Measurements from ENCODE around the gene RYR2. TPM values are rescaled to one million over a fixed set of nuclear protein-coding genes. Genes with fewer than 3 reads are reported as not detected.

Gene RYR2
- total RNA-seq, 2 donors from 2014 or later = 14.2 to 17.1 TPM

DNA sequence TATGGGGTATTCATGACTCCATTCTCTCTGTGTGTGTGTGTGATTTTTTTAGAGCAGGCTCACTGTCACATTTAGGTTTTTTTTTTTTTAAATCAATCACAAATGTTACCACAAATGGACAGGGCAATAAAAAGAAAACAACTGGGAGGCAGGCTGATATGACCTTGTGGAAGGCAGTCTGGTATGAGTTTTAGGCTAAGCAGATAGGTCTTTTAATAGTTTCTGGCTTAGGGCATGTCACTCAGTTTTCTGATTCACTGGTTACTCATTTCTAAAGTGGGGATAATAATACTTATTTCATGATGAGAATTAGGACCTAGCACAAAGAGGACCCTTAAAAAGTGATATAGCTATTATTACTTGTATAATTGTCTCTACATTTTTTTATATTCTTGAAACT, 278.9 kb downstream of the RYR2 start:
- ATAC-seq (no peak), DNase-seq (no peak)
- TF ChIP-seq POLR2A (IDR thresholded peaks at IDR 0.05) = no peak
- TF ChIP-seq, protein P1, sequence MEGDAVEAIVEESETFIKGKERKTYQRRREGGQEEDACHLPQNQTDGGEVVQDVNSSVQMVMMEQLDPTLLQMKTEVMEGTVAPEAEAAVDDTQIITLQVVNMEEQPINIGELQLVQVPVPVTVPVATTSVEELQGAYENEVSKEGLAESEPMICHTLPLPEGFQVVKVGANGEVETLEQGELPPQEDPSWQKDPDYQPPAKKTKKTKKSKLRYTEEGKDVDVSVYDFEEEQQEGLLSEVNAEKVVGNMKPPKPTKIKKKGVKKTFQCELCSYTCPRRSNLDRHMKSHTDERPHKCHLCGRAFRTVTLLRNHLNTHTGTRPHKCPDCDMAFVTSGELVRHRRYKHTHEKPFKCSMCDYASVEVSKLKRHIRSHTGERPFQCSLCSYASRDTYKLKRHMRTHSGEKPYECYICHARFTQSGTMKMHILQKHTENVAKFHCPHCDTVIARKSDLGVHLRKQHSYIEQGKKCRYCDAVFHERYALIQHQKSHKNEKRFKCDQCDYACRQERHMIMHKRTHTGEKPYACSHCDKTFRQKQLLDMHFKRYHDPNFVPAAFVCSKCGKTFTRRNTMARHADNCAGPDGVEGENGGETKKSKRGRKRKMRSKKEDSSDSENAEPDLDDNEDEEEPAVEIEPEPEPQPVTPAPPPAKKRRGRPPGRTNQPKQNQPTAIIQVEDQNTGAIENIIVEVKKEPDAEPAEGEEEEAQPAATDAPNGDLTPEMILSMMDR (IDR thresholded peaks at IDR 0.05) = no peak
- Histone ChIP-seq H3K27me3 (no peaks in the 10 kb centered on the region), H3K4me1 (no peaks in the 10 kb centered on the region), H3K27ac (no peak overlapping the region), H3K4me3 (no peak overlapping the region), H3K36me3 (replicated peaks in 1 of 2; ENCODE audit: insufficient read depth in 1 of 2, low read depth in 2 of 2) (no peaks in the 10 kb centered on the region), H3K9me3 (no peaks in the 10 kb centered on the region)
- intact Hi-C loops (cut with DNase I) = no loop called here

- intact Hi-C loops (cut with DNase I) = no loop called here
- H3K36me3 ChIP-seq (replicated peaks in 1 of 2; ENCODE audit: insufficient read depth in 1 of 2, low read depth in 2 of 2) = no peaks in the 10 kb centered on the region
- H3K9me3 ChIP-seq = no peaks in the 10 kb centered on the region
- 71 to 76% methylated on average over 3 of the region's 3 CpGs for WGBS, 2 donors
- ATAC-seq = no peak
- no peaks in the 10 kb centered on the region for H3K27me3 ChIP-seq
- no peak overlapping the region for H3K4me3 ChIP-seq
- TF ChIP-seq, protein P1 (IDR thresholded peaks at IDR 0.05) = no peak
- TF ChIP-seq POLR2A (IDR thresholded peaks at IDR 0.05) = no peak
- H3K4me1 ChIP-seq = no peaks in the 10 kb centered on the region
- no peak overlapping the region for H3K27ac ChIP-seq
- DNase-seq = no peak
Observed at GRCh38 chr1:237324226-237324625, 282.2 kb downstream of the RYR2 start.

- Histone ChIP-seq H3K27ac (no peak overlapping the region), H3K4me1 (no peaks in the 10 kb centered on the region), H3K27me3 (no peaks in the 10 kb centered on the region), H3K36me3 (replicated peaks in 1 of 2; ENCODE audit: insufficient read depth in 1 of 2, low read depth in 2 of 2) (no peaks in the 10 kb centered on the region), H3K4me3 (no peak overlapping the region), H3K9me3 (no peaks in the 10 kb centered on the region)
- DNase-seq (no peak), ATAC-seq (no peak)
- TF ChIP-seq, protein P1 (IDR thresholded peaks at IDR 0.05) = no peak
- no peak for TF ChIP-seq POLR2A (IDR thresholded peaks at IDR 0.05)
- WGBS, 2 donors = 42 to 44% methylated on average over 3 of the region's 3 CpGs
- intact Hi-C loops (cut with DNase I) = no loop called here
Observed at GRCh38 chr1:237327061-237327460, 285.1 kb downstream of the RYR2 start.

DNA sequence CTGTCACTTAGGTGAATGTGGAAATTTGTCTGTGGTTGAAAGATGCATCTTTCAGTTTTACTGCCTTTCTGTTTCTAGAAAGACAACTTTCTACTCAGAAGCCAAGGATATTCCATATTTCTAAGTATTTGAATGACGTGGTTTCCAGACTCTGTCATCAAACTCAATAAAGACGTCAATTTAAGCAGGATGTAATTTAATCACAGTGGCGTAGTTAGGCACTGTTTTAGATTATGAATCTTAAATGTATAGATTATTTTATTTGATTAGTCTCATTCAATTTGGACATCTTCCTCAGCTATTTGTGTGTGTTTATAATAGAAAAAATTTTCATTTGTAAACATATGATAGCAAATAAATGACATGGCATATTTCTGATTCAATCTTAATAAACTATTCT, 298.9 kb downstream of the RYR2 start:
- no peak for TF ChIP-seq POLR2A (IDR thresholded peaks at IDR 0.05)
- TF ChIP-seq, protein P1 (IDR thresholded peaks at IDR 0.05) = no peak
- ATAC-seq (no peak), DNase-seq (no peak)
- no peaks in the 10 kb centered on the region for H3K4me1 ChIP-seq
- no peaks in the 10 kb centered on the region for H3K9me3 ChIP-seq
- H3K4me3 ChIP-seq = no peak overlapping the region
- H3K36me3 ChIP-seq (replicated peaks in 1 of 2; ENCODE audit: insufficient read depth in 1 of 2, low read depth in 2 of 2) = no peaks in the 10 kb centered on the region
- H3K27me3 ChIP-seq = no peaks in the 10 kb centered on the region
- intact Hi-C loops (cut with DNase I) = no loop called here
- H3K27ac ChIP-seq = no peak overlapping the region
- 44 to 52% methylated on average over 3 of the region's 3 CpGs for WGBS, 2 donors

GRCh38 chr1:237341391-237341790, 299.4 kb downstream of the RYR2 start:
- 28% methylated on average over 3 of the region's 3 CpGs for WGBS, 2 donors
- intact Hi-C loops (cut with DNase I) = no loop called here
- H3K4me1 ChIP-seq = no peaks in the 10 kb centered on the region
- H3K27me3 ChIP-seq = no peaks in the 10 kb centered on the region
- no peaks in the 10 kb centered on the region for H3K9me3 ChIP-seq
- no peak for ATAC-seq
- no peak overlapping the region for H3K27ac ChIP-seq
- DNase-seq = no peak
- no peak overlapping the region for H3K4me3 ChIP-seq
- TF ChIP-seq, protein P1 (IDR thresholded peaks at IDR 0.05) = no peak
- no peak for TF ChIP-seq POLR2A (IDR thresholded peaks at IDR 0.05)
- no peaks in the 10 kb centered on the region for H3K36me3 ChIP-seq (replicated peaks in 1 of 2; ENCODE audit: insufficient read depth in 1 of 2, low read depth in 2 of 2)
